B cell (primary cell): ENCODE data around the gene THRA. TPM values are rescaled to one million over a fixed set of nuclear protein-coding genes. Genes with fewer than 3 reads are reported as not detected.
A peak's percentile ranks its signal among the peaks of the same experiment; 100 is the strongest.

Experiments
- ATAC-seq: fragments of 200-7000 bp; cut with Tn5 transposase; one replicate; pipeline ENCODE4 v1.10.0; 2021; ENCODE audit warnings: low read depth, mild to moderate bottlenecking, moderate number of reproducible peaks, moderate library complexity
- CTCF ChIA-PET: fragments of 350-600 bp; sonication (Branson Sonifier 250); formaldehyde crosslinking; loops from one replicate; lab custom pipeline; 2021; ENCODE audit warnings: antibody characterized with exemption, inconsistent platforms; lab: Charles Lee
- POLR2A ChIA-PET: fragments of 350-600 bp; sonication (Branson Sonifier 250); formaldehyde crosslinking; loops from one replicate; lab custom pipeline; 2021; ENCODE audit warnings: antibody characterized with exemption; lab: Charles Lee
- DNase-seq: peaks from one replicate; pipeline ENCODE4 v3.0.0; 2013
- H2AFZ ChIP-seq: 2 replicates; pipeline ENCODE4 v1.6.1; 2012; ENCODE audit warnings: mild to moderate bottlenecking, low read depth, low read length; ENCODE audit not compliant: insufficient read depth, poor library complexity, severe bottlenecking
- H3K27ac ChIP-seq, 2 donors: 1 replicate in 1 of 2; 2 replicates in 1 of 2; pipeline ENCODE4 v1.5.1; 2012 to 2013; ENCODE audit warnings: low read length in 2 of 2, mild to moderate bottlenecking in 2 of 2, moderate library complexity in 1 of 2
- H3K27me3 ChIP-seq, 4 experiments: fragments of 200-600 bp in 1 of 4; sonication (generic) in 1 of 4; replicated peaks in 1 of 4; 1 replicate in 2 of 4; 2 replicates in 2 of 4; pipeline versions ENCODE4 v1.6.1 to v1.7.0; 2013 to 2016; ENCODE audit warnings: low read length in 3 of 4, mild to moderate bottlenecking in 2 of 4, mixed read lengths in 1 of 4, moderate library complexity in 1 of 4; ENCODE audit not compliant: insufficient read depth in 4 of 4, control insufficient read depth in 3 of 4; ENCODE audit errors: control extremely low read depth in 1 of 4
- H3K36me3 ChIP-seq, 2 experiments: replicated peaks in 1 of 2; 1 replicate in 1 of 2; 2 replicates in 1 of 2; pipeline versions ENCODE4 v1.6.1 to v1.7.1; 2013; ENCODE audit warnings: low read length in 1 of 2; ENCODE audit not compliant: insufficient read depth in 2 of 2, control insufficient read depth in 1 of 2; ENCODE audit errors: control extremely low read depth in 1 of 2, extremely low read depth in 1 of 2
- H3K4me1 ChIP-seq, 2 donors: fragments of 200-600 bp in 1 of 2; sonication (generic) in 1 of 2; 1 replicate in 1 of 2; 2 replicates in 1 of 2; pipeline versions ENCODE4 v1.5.1 to v1.6.1; 2013 to 2017; ENCODE audit warnings: low read length in 2 of 2; ENCODE audit not compliant: control insufficient read depth in 2 of 2, insufficient read depth in 2 of 2
- H3K4me2 ChIP-seq: replicated peaks from 2 replicates; pipeline ENCODE3; 2012; ENCODE audit warnings: mild to moderate bottlenecking, low read depth, low read length; ENCODE audit not compliant: poor library complexity, severe bottlenecking
- H3K4me3 ChIP-seq, 5 experiments: fragments of 200-600 bp in 1 of 5; sonication (generic) in 1 of 5; 1 replicate in 3 of 5; 2 replicates in 2 of 5; pipeline versions ENCODE4 v1.5.1 to v1.7.0; 2011 to 2016; ENCODE audit warnings: low read length in 4 of 5, mild to moderate bottlenecking in 4 of 5, low read depth in 2 of 5, control low read depth in 1 of 5, moderate library complexity in 1 of 5; ENCODE audit not compliant: insufficient read depth in 1 of 5; ENCODE audit errors: control extremely low read depth in 1 of 5, extremely low read depth in 1 of 5
- H3K79me2 ChIP-seq: fragments of 200-600 bp; sonication (generic); one replicate; pipeline ENCODE4 v1.6.0; 2016; ENCODE audit warnings: low read length; ENCODE audit not compliant: control insufficient read depth, insufficient read depth
- H3K9ac ChIP-seq: fragments of 200-600 bp; sonication (generic); 2 replicates; pipeline ENCODE4 v1.6.1; 2017; ENCODE audit warnings: mild to moderate bottlenecking, low read length, moderate library complexity
- H3K9me3 ChIP-seq, 3 donors: one replicate each; pipeline versions ENCODE4 v1.6.1 to v1.7.1; 2013; ENCODE audit warnings: low read length in 2 of 3; ENCODE audit not compliant: control insufficient read depth in 2 of 3, insufficient read depth in 1 of 3; ENCODE audit errors: control extremely low read depth in 1 of 3
- H4K20me1 ChIP-seq: 2 replicates; pipeline ENCODE4 v1.6.0; 2012; ENCODE audit warnings: mild to moderate bottlenecking, low read length; ENCODE audit not compliant: insufficient read depth, control insufficient read depth, poor library complexity, severe bottlenecking
- H3K27ac Mint-ChIP-seq: one replicate; pipeline ENCODE4 v1.8.0; 2021; ENCODE audit warnings: mixed read lengths
- H3K27me3 Mint-ChIP-seq: one replicate; pipeline ENCODE4 v1.8.0; 2021; ENCODE audit warnings: mixed read lengths
- H3K4me1 Mint-ChIP-seq: one replicate; pipeline ENCODE4 v1.8.0; 2021; ENCODE audit warnings: mixed read lengths
- H3K4me3 Mint-ChIP-seq: one replicate; pipeline ENCODE4 v1.8.0; 2021; ENCODE audit warnings: mixed read lengths
- H3K9me3 Mint-ChIP-seq: one replicate; pipeline ENCODE4 v1.8.0; 2022; ENCODE audit warnings: mixed read lengths; ENCODE audit not compliant: insufficient read depth
- EZH2 ChIP-seq: IDR thresholded peaks from 2 replicates; pipeline ENCODE4 v1.6.1; 2012; ENCODE audit warnings: borderline replicate concordance, low read depth, mild to moderate bottlenecking, moderate library complexity, low read length; ENCODE audit not compliant: insufficient read depth, poor library complexity, severe bottlenecking
- WGBS: methylation state at CpG from one replicate; pipeline ENCODE4 v1.1.5; 2013; ENCODE audit warnings: missing lambda C conversion rate; ENCODE audit not compliant: insufficient coverage; 5-methylcytosine and 5-hydroxymethylcytosine counted together
- intact Hi-C: fragments of 100-400 bp; cut with micrococcal nuclease; formaldehyde crosslinking; loops from one replicate; pipeline ENCODE4 v1.10.0; 2022
- polyA plus RNA-seq: library from polyadenylated mRNA; depleted of rRNA; stranded (reverse); fragments of >200 nt; gene quantifications from 2 replicates; pipeline ENCODE4 v1.2.3, GENCODE V29; 2012
- total RNA-seq, 2 donors: library from RNA; stranded (reverse); fragments of 120-200 nt in 1 of 2; gene quantifications; 1 replicate in 1 of 2; 2 replicates in 1 of 2; pipeline versions ENCODE4 v1.2.3 to v1.2.4, GENCODE V29; 2013 to 2022
- TF ChIP-seq, protein P1 (sequence below): fragments of 200-600 bp; IDR thresholded peaks from one replicate; pipeline ENCODE4 v1.8.0; 2022; ENCODE audit warnings: antibody characterized with exemption, mild to moderate bottlenecking

The THRA gene
- total and polyA plus RNA-seq, 2 donors (not counting 1 experiment from before 2014, with no cell fraction given) = 8.0 to 17.1 TPM

DNA sequence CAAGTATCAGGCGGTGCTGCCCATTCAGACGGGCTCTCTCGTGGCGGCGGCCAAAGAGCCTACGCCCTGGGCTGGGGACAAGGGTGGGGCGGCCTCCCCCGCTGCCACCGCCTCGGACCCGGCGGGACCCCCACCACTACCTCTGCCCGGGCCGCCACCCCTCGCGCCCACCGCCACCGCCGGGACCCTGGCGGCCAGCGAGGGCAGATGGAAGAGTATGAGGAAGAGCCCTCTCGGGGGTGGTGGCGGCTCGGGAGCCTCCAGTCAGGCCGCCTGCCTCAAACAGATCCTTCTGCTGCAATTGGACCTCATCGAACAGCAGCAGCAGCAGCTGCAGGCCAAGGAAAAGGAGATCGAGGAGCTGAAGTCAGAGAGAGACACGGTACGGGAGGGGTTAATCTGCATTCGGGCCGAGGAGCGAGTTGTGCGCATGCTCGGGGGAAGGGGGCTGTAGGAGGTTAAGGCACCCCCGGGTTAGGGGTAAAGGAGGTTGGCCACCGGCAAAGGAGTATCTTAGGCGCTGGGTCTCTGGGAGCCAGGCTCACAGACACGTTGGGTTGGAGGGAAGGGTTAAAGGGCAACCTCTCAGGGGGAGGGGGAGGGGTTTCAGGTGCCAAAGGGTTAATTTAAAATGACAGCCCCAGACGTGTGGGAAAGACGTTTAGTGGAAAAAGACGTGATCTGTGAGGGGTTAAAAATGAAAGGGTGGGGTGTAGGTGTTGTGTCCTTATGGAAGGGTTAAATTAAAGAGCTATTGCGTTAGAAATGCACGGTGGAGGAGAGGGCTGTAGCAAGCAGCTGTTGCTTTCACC lies 60.4 kb downstream of the THRA start:
- H4K20me1 ChIP-seq = peaks cover 4% of the 10 kb centered on the region
- Mint-ChIP-seq H3K4me3 (peak overlapping the region; percentile 86), H3K27me3 (no peaks in the 10 kb centered on the region), H3K4me1 (peaks cover 32% of the 10 kb centered on the region), H3K27ac (peak overlapping the region; percentile 78), H3K9me3 (no peaks in the 10 kb centered on the region)
- peaks cover 21 to 23% of the 10 kb centered on the region in 2 donors for H3K4me1 ChIP-seq
- peaks cover 0 to 7% of the 10 kb centered on the region in 2 experiments for H3K36me3 ChIP-seq
- intact Hi-C loops = loop anchor here (1.0 kb wide), 1 partner anchor 17 kb away; the partner anchor contains the start of gene CASC3
- peak overlapping the region; percentile 69 for H3K9ac ChIP-seq
- POLR2A ChIA-PET = interaction anchor here (0.6 to 3.5 kb wide), 9 partner anchors 10 to 286 kb away, joined by 3 to 56 read pairs (median 5); partner anchors contain the start of genes CASC3 and NR1D1
- peak; percentile 62 for DNase-seq
- H3K27ac ChIP-seq = peak overlapping the region; percentile 22 to 79
- H2AFZ ChIP-seq = peak overlapping the region; percentile 94
- CTCF ChIA-PET = interaction anchor here (1.0 to 5.1 kb wide), 15 partner anchors 9 to 96 kb away, joined by 3 to 70 read pairs (median 6); partner anchors contain the start of genes CASC3 and MED24
- ATAC-seq = peak; percentile 8
- peaks cover 44% of the 10 kb centered on the region for H3K79me2 ChIP-seq
- no peaks in the 10 kb centered on the region for H3K9me3 ChIP-seq
- peak overlapping the region; percentile 72 to 81 (median 77) for H3K4me3 ChIP-seq
- under 1% methylated on average over 36 of the region's 43 CpGs for WGBS
- no peaks in the 10 kb centered on the region for H3K27me3 ChIP-seq
- H3K4me2 ChIP-seq = peak overlapping the region; percentile 99
- TF ChIP-seq, protein P1, sequence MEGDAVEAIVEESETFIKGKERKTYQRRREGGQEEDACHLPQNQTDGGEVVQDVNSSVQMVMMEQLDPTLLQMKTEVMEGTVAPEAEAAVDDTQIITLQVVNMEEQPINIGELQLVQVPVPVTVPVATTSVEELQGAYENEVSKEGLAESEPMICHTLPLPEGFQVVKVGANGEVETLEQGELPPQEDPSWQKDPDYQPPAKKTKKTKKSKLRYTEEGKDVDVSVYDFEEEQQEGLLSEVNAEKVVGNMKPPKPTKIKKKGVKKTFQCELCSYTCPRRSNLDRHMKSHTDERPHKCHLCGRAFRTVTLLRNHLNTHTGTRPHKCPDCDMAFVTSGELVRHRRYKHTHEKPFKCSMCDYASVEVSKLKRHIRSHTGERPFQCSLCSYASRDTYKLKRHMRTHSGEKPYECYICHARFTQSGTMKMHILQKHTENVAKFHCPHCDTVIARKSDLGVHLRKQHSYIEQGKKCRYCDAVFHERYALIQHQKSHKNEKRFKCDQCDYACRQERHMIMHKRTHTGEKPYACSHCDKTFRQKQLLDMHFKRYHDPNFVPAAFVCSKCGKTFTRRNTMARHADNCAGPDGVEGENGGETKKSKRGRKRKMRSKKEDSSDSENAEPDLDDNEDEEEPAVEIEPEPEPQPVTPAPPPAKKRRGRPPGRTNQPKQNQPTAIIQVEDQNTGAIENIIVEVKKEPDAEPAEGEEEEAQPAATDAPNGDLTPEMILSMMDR = no peak
- TF ChIP-seq EZH2 = no peak
